GM06990 (cell line): ENCODE data around the gene SUPT3H.
"Not testable (repeated sequence)": the region's sequence is repeated elsewhere in the genome, so short reads cannot be mapped to it uniquely, and the experiment has no call there.

ENCODE experiments used
- DNase-seq: peaks from one replicate; pipeline ENCODE4 v3.0.0-alpha.2; 2011; ENCODE audit not compliant: insufficient read length; ENCODE audit errors: extremely low read depth
- H3K27me3 ChIP-seq: replicated peaks from 2 replicates; pipeline ENCODE4 v1.6.0; 2011; ENCODE audit warnings: low read length; ENCODE audit not compliant: control insufficient read depth, insufficient read depth
- H3K36me3 ChIP-seq: 2 replicates; pipeline ENCODE4 v1.5.1; 2011; ENCODE audit warnings: low read length; ENCODE audit not compliant: control insufficient read depth, insufficient read depth
- H3K4me3 ChIP-seq: replicated peaks from 2 replicates; pipeline ENCODE4 v1.5.1; 2011; ENCODE audit warnings: low read depth, mild to moderate bottlenecking, control low read depth, low read length
- CTCF ChIP-seq: IDR thresholded peaks from 2 replicates; pipeline ENCODE4 v1.5.1; 2011; ENCODE audit warnings: low read length, control low read depth, mild to moderate bottlenecking, inconsistent platforms; ENCODE audit not compliant: insufficient read depth, poor library complexity, severe bottlenecking

The SUPT3H gene

GRCh38 chr6:44915111-44915510, 462.6 kb downstream of the SUPT3H start:
- DNase-seq = no peak
- no peak for TF ChIP-seq CTCF
- H3K36me3 ChIP-seq = no peaks in the 10 kb centered on the region
- no peak overlapping the region for H3K4me3 ChIP-seq
- H3K27me3 ChIP-seq = no peaks in the 10 kb centered on the region

GRCh38 chr6:44914141-44914540, 463.6 kb downstream of the SUPT3H start:
- no peak for TF ChIP-seq CTCF
- no peak for DNase-seq
- no peak overlapping the region for H3K4me3 ChIP-seq
- H3K36me3 ChIP-seq = no peaks in the 10 kb centered on the region
- H3K27me3 ChIP-seq = no peaks in the 10 kb centered on the region

DNA sequence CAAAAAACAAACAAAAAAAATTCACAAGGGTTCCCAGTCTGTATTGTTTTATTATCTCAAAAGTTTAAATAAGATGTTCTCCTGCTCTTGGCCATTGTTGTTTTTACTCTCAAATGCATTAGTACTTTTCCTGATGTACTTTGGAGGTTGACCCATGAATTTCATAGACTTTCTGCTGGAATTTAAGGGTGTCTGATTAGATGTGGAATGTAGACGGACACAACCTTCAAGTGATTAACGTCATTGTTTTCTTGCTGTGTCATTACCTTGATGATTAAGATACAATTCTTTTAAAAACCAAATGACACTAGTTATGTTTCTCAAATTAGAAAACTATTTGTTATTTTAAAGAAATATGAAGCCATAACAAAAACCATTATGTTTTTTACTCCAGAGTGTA, 471.0 kb downstream of the SUPT3H start:
- H3K4me3 ChIP-seq = no peak overlapping the region
- DNase-seq = no peak
- no peak for TF ChIP-seq CTCF

DNA sequence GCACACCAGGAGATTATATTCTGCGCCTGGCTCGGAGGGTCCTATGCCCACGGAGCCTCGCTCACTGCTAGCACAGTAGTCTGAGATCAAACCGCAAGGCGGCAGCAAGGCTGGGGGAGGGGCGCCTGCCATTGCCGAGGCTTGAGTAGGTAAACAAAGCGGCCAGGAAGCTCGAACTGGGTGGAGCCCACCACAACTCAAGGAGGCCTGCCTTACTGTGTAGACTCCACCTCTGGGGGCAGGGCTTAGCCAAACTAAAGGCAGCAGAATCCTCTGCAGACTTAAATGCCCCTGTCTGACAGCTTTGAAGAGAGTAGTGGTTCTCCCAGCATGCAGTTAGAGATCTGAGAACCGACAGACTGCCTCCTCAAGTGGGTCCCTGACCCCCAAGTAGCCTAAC, 477.4 kb downstream of the SUPT3H start:
- H3K4me3 ChIP-seq, DNase-seq: not testable (repeated sequence)

More for the DNA sequence above, 471.0 kb downstream of the SUPT3H start:
- H3K27me3 ChIP-seq = no peaks in the 10 kb centered on the region
- H3K36me3 ChIP-seq = no peaks in the 10 kb centered on the region

GRCh38 chr6:44898296-44898930, 479.3 kb downstream of the SUPT3H start:
- Histone ChIP-seq H3K36me3 (no peaks in the 10 kb centered on the region), H3K27me3 (no peaks in the 10 kb centered on the region), H3K4me3 (no peak overlapping the region)
- no peak for TF ChIP-seq CTCF
- no peak for DNase-seq

More for the DNA sequence above, 477.4 kb downstream of the SUPT3H start:
- not testable (repeated sequence) for H3K27me3 ChIP-seq, H3K36me3 ChIP-seq

DNA sequence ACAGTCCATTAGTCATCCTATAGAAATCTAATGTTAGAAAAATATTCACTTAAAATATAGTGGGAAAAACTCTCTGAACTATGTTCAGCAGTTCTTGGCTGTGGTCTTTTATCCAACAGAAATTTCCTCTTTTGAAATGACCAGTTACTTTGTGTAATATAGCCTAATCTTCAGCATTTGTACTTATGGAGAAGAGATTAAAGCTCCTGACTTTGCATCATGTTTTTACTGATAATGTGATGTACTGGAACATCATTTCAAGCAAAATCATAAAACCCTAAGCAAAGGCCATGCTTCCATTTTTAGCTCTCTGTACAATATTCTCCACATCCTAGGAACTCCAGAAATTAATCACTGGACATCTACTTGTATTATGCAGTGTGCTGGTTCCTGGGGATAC, 480.4 kb downstream of the SUPT3H start:
- no peak for DNase-seq
- H3K27me3 ChIP-seq = no peaks in the 10 kb centered on the region
- H3K4me3 ChIP-seq = no peak overlapping the region
- H3K36me3 ChIP-seq = no peaks in the 10 kb centered on the region
- TF ChIP-seq CTCF = no peak
